GM18873 (cell line): ENCODE measurements around the gene STRN3.
"Not testable (repeated sequence)": the region's sequence is repeated elsewhere in the genome, so short reads cannot be mapped to it uniquely, and the experiment has no call there.

Source experiments
- ATAC-seq: cut with Tn5 transposase; IDR thresholded peaks from one replicate; pipeline ENCODE4 v1.9.1; 2021; ENCODE audit warnings: mild to moderate bottlenecking, moderate library complexity, moderate number of reproducible peaks; ENCODE audit not compliant: unreplicated experiment, low FRiP score

The STRN3 gene

GRCh38 chr14:30972882-30973582, 53.1 kb downstream of the STRN3 start:
- no peak for ATAC-seq

GRCh38 chr14:30972036-30972732, 54.0 kb downstream of the STRN3 start:
- ATAC-seq = not testable (repeated sequence)

- no peak for ATAC-seq
Measured at GRCh38 chr14:30971586-30971985, 54.6 kb downstream of the STRN3 start.

GRCh38 chr14:30969796-30970195, 56.4 kb downstream of the STRN3 start:
- not testable (repeated sequence) for ATAC-seq

GRCh38 chr14:30967364-30968098, 58.6 kb downstream of the STRN3 start:
- not testable (repeated sequence) for ATAC-seq

- no peak for ATAC-seq
Measured at GRCh38 chr14:30966415-30967363, 59.5 kb downstream of the STRN3 start.

- not testable (repeated sequence) for ATAC-seq
Measured at GRCh38 chr14:30965861-30966260, 60.3 kb downstream of the STRN3 start.

- ATAC-seq = not testable (repeated sequence)
Measured at GRCh38 chr14:30962537-30962936, 63.6 kb downstream of the STRN3 start.

GRCh38 chr14:30961330-30961729, 64.8 kb downstream of the STRN3 start:
- ATAC-seq = no peak

- ATAC-seq = no peak
Measured at GRCh38 chr14:30960216-30960615, 66.0 kb downstream of the STRN3 start.

- no peak for ATAC-seq
Measured at GRCh38 chr14:30958555-30959407, 67.4 kb downstream of the STRN3 start.

- no peak for ATAC-seq
Measured at GRCh38 chr14:30957813-30958370, 68.3 kb downstream of the STRN3 start.

- no peak for ATAC-seq
Measured at GRCh38 chr14:30949651-30950050, 76.5 kb downstream of the STRN3 start.

- ATAC-seq = no peak
Measured at GRCh38 chr14:30943694-30944093, 82.5 kb downstream of the STRN3 start.

GRCh38 chr14:30940886-30941285, 85.3 kb downstream of the STRN3 start:
- ATAC-seq = no peak

- no peak for ATAC-seq
Measured at GRCh38 chr14:30938617-30939016, 87.6 kb downstream of the STRN3 start.

- no peak for ATAC-seq
Measured at GRCh38 chr14:30935445-30935844, 90.7 kb downstream of the STRN3 start.

- ATAC-seq = not testable (repeated sequence)
Measured at GRCh38 chr14:30933937-30934336, 92.2 kb downstream of the STRN3 start.

GRCh38 chr14:30928462-30928861, 97.7 kb downstream of the STRN3 start:
- ATAC-seq = no peak
